Measurements from ENCODE around the gene PVALB. TPM values are rescaled to one million over a fixed set of nuclear protein-coding genes. Genes with fewer than 3 reads are reported as not detected.

The PVALB gene
- total and polyA plus RNA-seq, 2 of the 4 experiments (the other 2 are of a cell fraction), result not detected

- no peaks in the 10 kb centered on the region for H4K20me1 ChIP-seq (ENCODE audit: insufficient read depth, low read length)
- no peak overlapping the region for H4K5ac ChIP-seq (ENCODE audit: low read depth, low read length)
- H4K91ac ChIP-seq (ENCODE audit: insufficient read depth, low read depth, low read length), result no peak overlapping the region
- no peak overlapping the region for H3K14ac ChIP-seq (replicated peaks; ENCODE audit: low read depth, low read length)
- CTCF ChIA-PET, result interaction anchor here (1.3 to 1.6 kb wide), 2 partner anchors 10 kb away, joined by 3 to 11 read pairs; no protein-coding TSS in a partner anchor
- H2AK5ac ChIP-seq (ENCODE audit: low read depth, low read length), result no peak overlapping the region
- H2BK15ac ChIP-seq (ENCODE audit: low read depth, low read length), result no peak overlapping the region
- no peak overlapping the region for H2AFZ ChIP-seq (replicated peaks; ENCODE audit: low read length, poor library complexity)
- H2AK9ac ChIP-seq (replicated peaks; ENCODE audit: low read depth, low read length, poor library complexity), result no peak overlapping the region
- H3K4me2 ChIP-seq (ENCODE audit: low read depth, low read length), result no peak overlapping the region
- peaks cover 51% of the 10 kb centered on the region for H3K27me3 ChIP-seq (ENCODE audit: control insufficient read depth, insufficient read depth, low read length)
- POLR2A ChIA-PET (ENCODE audit: unreplicated experiment), result no interaction called here
- TF ChIP-seq CEBPB (IDR thresholded peaks at IDR 0.05; ENCODE audit: low read depth, low read length), result no peak
- TF ChIP-seq MXI1 (IDR thresholded peaks at IDR 0.05; ENCODE audit: borderline replicate concordance, low read depth, low read length), result no peak
- no peak for TF ChIP-seq CHD1 (IDR thresholded peaks at IDR 0.05; ENCODE audit: low read depth, low read length)
- no peak for TF ChIP-seq USF2 (IDR thresholded peaks at IDR 0.05; ENCODE audit: low read depth, low read length)
- no peak for TF ChIP-seq ELK1 (IDR thresholded peaks at IDR 0.05; ENCODE audit: borderline replicate concordance, low read depth, low read length)
- TF ChIP-seq MAZ (IDR thresholded peaks at IDR 0.05; ENCODE audit: borderline replicate concordance, low read depth, low read length), result no peak
- TF ChIP-seq RCOR1 (IDR thresholded peaks at IDR 0.05; ENCODE audit: insufficient replicate concordance, low read length), result no peak
- no peak for TF ChIP-seq FOS (IDR thresholded peaks at IDR 0.05; ENCODE audit: low read depth, low read length)
- no peak for TF ChIP-seq NFE2L2 (IDR thresholded peaks at IDR 0.05; ENCODE audit: low read depth, low read length)
- TF ChIP-seq CTCF (conservative IDR thresholded peaks at IDR 0.05; ENCODE audit: low read depth, low read length), result no peak
- no peak for TF ChIP-seq BHLHE40 (IDR thresholded peaks at IDR 0.05; ENCODE audit: low read depth, low read length)
- no peak for TF ChIP-seq RAD21 (IDR thresholded peaks at IDR 0.05; ENCODE audit: low read length)
- no peak for TF ChIP-seq MAFK (IDR thresholded peaks at IDR 0.05; ENCODE audit: low read depth, low read length)
- no peak for TF ChIP-seq RFX5 (IDR thresholded peaks at IDR 0.05; ENCODE audit: low read depth, low read length)
- TF ChIP-seq POLR2A (IDR thresholded peaks at IDR 0.05; ENCODE audit: low read depth, low read length), result no peak
- TF ChIP-seq SMC3 (IDR thresholded peaks at IDR 0.05; ENCODE audit: low read depth, low read length), result no peak
- H3K23ac ChIP-seq (ENCODE audit: low read depth, low read length), result no peak overlapping the region
- 40% methylated on average over 3 of the region's 5 CpGs; no CpG with 5 or more reads in 1 of the 2 experiments for WGBS, 2 experiments (ENCODE audit: extremely low coverage in 2 of 2, insufficient read length in 1 of 2)
- no peak overlapping the region for H3K4ac ChIP-seq (ENCODE audit: low read depth, low read length)
- H3K18ac ChIP-seq (ENCODE audit: low read depth, low read length), result no peak overlapping the region
- H2BK5ac ChIP-seq (ENCODE audit: low read depth, low read length, poor library complexity, severe bottlenecking), result no peak overlapping the region
- H3K9me3 ChIP-seq (ENCODE audit: control insufficient read depth, insufficient read depth, low read length), result no peaks in the 10 kb centered on the region
- in situ Hi-C loops (cut with MboI; ENCODE audit: low sequenced_read_pairs), result loop anchor here (5.0 kb wide), 1 partner anchor 64 kb away; no protein-coding TSS in a partner anchor
- no peaks in the 10 kb centered on the region for H3K79me1 ChIP-seq (ENCODE audit: low read depth in 1 of 2, low read length in 2 of 2)
- H3K4me1 ChIP-seq (ENCODE audit: control insufficient read depth, insufficient read depth, low read length), result no peaks in the 10 kb centered on the region
- ATAC-seq (ENCODE audit: low read depth), result no peak
- H3K9ac ChIP-seq (ENCODE audit: low read depth, low read length), result no peak overlapping the region
- no peak overlapping the region for H3K27ac ChIP-seq (ENCODE audit: insufficient read depth, low read length)
- no peak overlapping the region for H3K4me3 ChIP-seq (ENCODE audit: insufficient read depth, low read depth, low read length)
- H2BK20ac ChIP-seq (ENCODE audit: low read depth, low read length), result no peak overlapping the region
- BruUV-seq (replicated peaks), result no TSS peak
- intact Hi-C loops (cut with micrococcal nuclease), result no loop called here
- dilution Hi-C loops (cut with HindIII; ENCODE audit: low sequenced_read_pairs, unreplicated experiment), result no loop called here
- H3K36me3 ChIP-seq (ENCODE audit: control insufficient read depth, insufficient read depth, low read length), result no peaks in the 10 kb centered on the region
- no peaks in the 10 kb centered on the region for H3K9me1 ChIP-seq (ENCODE audit: insufficient read depth, low read length)
- H4K8ac ChIP-seq (ENCODE audit: low read depth in 2 of 2, low read length in 2 of 2), result no peak overlapping the region
- no peak for DNase-seq
- H2BK120ac ChIP-seq (ENCODE audit: low read depth, low read length), result no peak overlapping the region
- no peak overlapping the region for H3K56ac ChIP-seq (ENCODE audit: extremely low read depth, insufficient read depth, low read length)
Measured at GRCh38 chr22:36846271-36846670, 29.4 kb upstream of the PVALB start.
